NOMO-1 treated with DMSO at 0.1 percent for 48 hours (cell line): ENCODE measurements around the gene CCDC174.
A peak's percentile ranks its signal among the peaks of the same experiment; 100 is the strongest.
"Not testable (repeated sequence)": the region's sequence is repeated elsewhere in the genome, so short reads cannot be mapped to it uniquely, and the experiment has no call there.

Experiments
- DNase-seq: peaks from one replicate; lab custom pipeline; 2025; ENCODE audit not compliant: unreplicated experiment; lab: John Stamatoyannopoulos, UW

The CCDC174 gene

GRCh38 chr3:14651440-14652251 is at the start of gene CCDC174:
CCDC174 (plus strand) TSS chr3:14651762; CDS start chr3:14651837, 75 bp downstream.
- DNase-seq: peak; percentile 98

GRCh38 chr3:14602006-14602803 is 49.4 kb upstream of the CCDC174 start:
- DNase-seq: no peak

- no peak for DNase-seq
These were observed 48.5 kb upstream of the CCDC174 start for GRCh38 chr3:14602804-14603644.

GRCh38 chr3:14605067-14605466 is 46.5 kb upstream of the CCDC174 start:
- peak; percentile 0 for DNase-seq

- DNase-seq: no peak
These were observed 45.8 kb upstream of the CCDC174 start for GRCh38 chr3:14605744-14606143.

- no peak for DNase-seq
These were observed 44.8 kb upstream of the CCDC174 start for GRCh38 chr3:14606669-14607339.

- DNase-seq: no peak
These were observed 43.3 kb upstream of the CCDC174 start for GRCh38 chr3:14608298-14608697.

- DNase-seq: not testable (repeated sequence)
These were observed 42.5 kb upstream of the CCDC174 start for GRCh38 chr3:14609058-14609457.

- DNase-seq: no peak
These were observed 42.1 kb upstream of the CCDC174 start for GRCh38 chr3:14609506-14609905.

- no peak for DNase-seq
These were observed 41.6 kb upstream of the CCDC174 start for GRCh38 chr3:14609941-14610340.

GRCh38 chr3:14614189-14614588 is 37.4 kb upstream of the CCDC174 start:
- no peak for DNase-seq

- no peak for DNase-seq
These were observed 36.7 kb upstream of the CCDC174 start for GRCh38 chr3:14614862-14615261.

GRCh38 chr3:14616606-14617507 is 34.7 kb upstream of the CCDC174 start:
- no peak for DNase-seq

- no peak for DNase-seq
These were observed 34.0 kb upstream of the CCDC174 start for GRCh38 chr3:14617508-14618023.

GRCh38 chr3:14619605-14620004 is 32.0 kb upstream of the CCDC174 start:
- DNase-seq: no peak

- DNase-seq: no peak
These were observed 31.1 kb upstream of the CCDC174 start for GRCh38 chr3:14620512-14620911.

- DNase-seq: no peak
These were observed 30.5 kb upstream of the CCDC174 start for GRCh38 chr3:14621093-14621492.

GRCh38 chr3:14622368-14622767 is 29.2 kb upstream of the CCDC174 start:
- DNase-seq: no peak

- no peak for DNase-seq
These were observed 28.0 kb upstream of the CCDC174 start for GRCh38 chr3:14623569-14624051.
